Right cardiac atrium (tissue), 5 donors: ENCODE results near the gene MYBPHL. TPM values are rescaled to one million over a fixed set of nuclear protein-coding genes. Genes with fewer than 3 reads are reported as not detected.

Experiments
- ATAC-seq, 2 donors: fragments of 200-7000 bp; cut with Tn5 transposase; one replicate each; pipeline versions ENCODE4 v1.8.0 to v1.9.1; 2020; ENCODE audit warnings: moderate library complexity in 2 of 2, mild to moderate bottlenecking in 1 of 2
- DNase-seq, 3 donors: peaks; one replicate each; pipeline ENCODE4 v3.0.0-alpha.2; 2020
- H3K27ac ChIP-seq: one replicate; pipeline ENCODE4 v1.5.1; 2013; ENCODE audit warnings: mild to moderate bottlenecking, low read length, control low read depth, moderate library complexity
- H3K27me3 ChIP-seq: one replicate; pipeline ENCODE4 v1.6.1; 2013; ENCODE audit not compliant: control insufficient read depth, insufficient read depth
- H3K4me1 ChIP-seq: one replicate; pipeline ENCODE4 v1.6.1; 2013; ENCODE audit warnings: low read length; ENCODE audit not compliant: control insufficient read depth, insufficient read depth
- H3K4me3 ChIP-seq: one replicate; pipeline ENCODE4 v1.5.1; 2013; ENCODE audit warnings: low read length, control low read depth
- H3K9me3 ChIP-seq: one replicate; pipeline ENCODE4 v1.6.1; 2013; ENCODE audit warnings: low read length; ENCODE audit not compliant: control insufficient read depth
- WGBS: extraction: QIAGEN DNeasy Blood & Tissue Kit; methylation state at CpG from one replicate; pipeline ENCODE4 v1.1.7; 2013; 5-methylcytosine and 5-hydroxymethylcytosine counted together
- intact Hi-C, 4 donors: fragments of 100-400 bp; cut with DNase I; formaldehyde crosslinking; loops; one replicate each; pipeline versions ENCODE4 v1.11.0 to v1.14.0; 2022 to 2023
- long read RNA-seq, 4 donors: library from polyadenylated mRNA; unstranded; transcript quantifications; one replicate each; pipeline ENCODE4 v2.0.0, GENCODE V29; 2020 to 2021
- polyA plus RNA-seq: library from polyadenylated mRNA; stranded (reverse); fragments of 200-250 nt; gene quantifications from one replicate; pipeline ENCODE4 v1.2.3, GENCODE V29; 2013
- total RNA-seq, 4 donors: library from RNA; stranded (reverse); fragmentation: NEBNext Ultra II Directional; extraction: Animal tissue kit (Norgen Biotek cat#: 25700); gene quantifications; one replicate each; pipeline ENCODE4 v1.2.1, GENCODE V29; 2021
- donor health status: healthy with polysubstance abuse.
- donor health status: DM: no; HTN: yes; CAD: no.
- donor health status: DM: no; HTN: no; CAD: no.
- donor health status: DM: no; HTN: yes; CAD: no; lungs with severe emphysema.
- donor health status: DM: yes; HTN: yes; CAD: no.

The MYBPHL gene
- total RNA-seq: 100 to 1,000 TPM; 115 to 521 (median 226) TPM
- polyA plus RNA-seq: 322 TPM
- long read RNA-seq, donor 1, transcript MYBPHL-201 (9 exons, 1,372 nt): major isoform, 7 of 231 reads
- long read RNA-seq, donor 1, partial matches to known transcripts: 27 of 231 reads
- long read RNA-seq, donor 1, other reads (novel, unspliced or antisense): 195 of 231 reads
- long read RNA-seq, donor 2, transcript MYBPHL-201 (9 exons, 1,372 nt): major isoform, 24 of 175 reads
- long read RNA-seq, donor 2, partial matches to known transcripts: 18 of 175 reads
- long read RNA-seq, donor 2, other reads (novel, unspliced or antisense): 133 of 175 reads
- long read RNA-seq, donor 3, transcript MYBPHL-201 (9 exons, 1,372 nt): major isoform, 15 of 205 reads
- long read RNA-seq, donor 3, partial matches to known transcripts: 6 of 205 reads
- long read RNA-seq, donor 3, other reads (novel, unspliced or antisense): 184 of 205 reads
- long read RNA-seq, donor 4, transcript MYBPHL-201 (9 exons, 1,372 nt): major isoform, 15 of 340 reads
- long read RNA-seq, donor 4, partial matches to known transcripts: 32 of 340 reads
- long read RNA-seq, donor 4, other reads (novel, unspliced or antisense): 293 of 340 reads

- 56% methylated on average over 7 of the region's 7 CpGs for WGBS
- no peaks in the 10 kb centered on the region for H3K27me3 ChIP-seq
- no peaks in the 10 kb centered on the region for H3K9me3 ChIP-seq
- ATAC-seq: peak; percentile 77 to 83
- DNase-seq: peak; percentile 37 to 88 (median 79)
- H3K4me3 ChIP-seq: peak within 1 kb of the TSS; percentile 44
- intact Hi-C loops: loop anchor here in 2 of 4 donors (2.0 to 10.0 kb wide), 2 partner anchors 24 to 88 kb away; partner anchors contain the start of genes PSRC1 (in 1 of the 2) and SORT1 (in 1 of the 2)
- peak within 1 kb of the TSS; percentile 90 for H3K27ac ChIP-seq
- H3K4me1 ChIP-seq: peaks cover 12% of the 10 kb centered on the region
These were observed at the start of gene MYBPHL for GRCh38 chr1:109306832-109307273. Gene MYBPHL (minus strand): TSS chr1:109307011. CDS start chr1:109306991, 20 bp downstream.

GRCh38 chr1:109356505-109356904 lies 49.7 kb upstream of the MYBPHL start:
- Histone ChIP-seq H3K4me3 (no peak overlapping the region), H3K4me1 (no peaks in the 10 kb centered on the region)
- intact Hi-C loops: no loop called here

GRCh38 chr1:109354929-109355328 lies 48.1 kb upstream of the MYBPHL start:
- Histone ChIP-seq H3K27me3 (no peaks in the 10 kb centered on the region), H3K4me1 (no peaks in the 10 kb centered on the region), H3K27ac (no peak overlapping the region), H3K9me3 (no peaks in the 10 kb centered on the region), H3K4me3 (no peak overlapping the region)
- DNase-seq (no peak), ATAC-seq (no peak)
- intact Hi-C loops: no loop called here
- 95% methylated on average over 3 of the region's 3 CpGs for WGBS

More at GRCh38 chr1:109356505-109356904, 49.7 kb upstream of the MYBPHL start:
- WGBS: 62% methylated on average over 1 of the region's 1 CpG
- Histone ChIP-seq H3K9me3 (no peaks in the 10 kb centered on the region), H3K27ac (no peak overlapping the region), H3K27me3 (no peaks in the 10 kb centered on the region)
- no peak for DNase-seq
- no peak for ATAC-seq

GRCh38 chr1:109351457-109351856 lies 44.6 kb upstream of the MYBPHL start:
- H3K4me3 ChIP-seq: no peak overlapping the region
- no peak overlapping the region for H3K27ac ChIP-seq
- H3K9me3 ChIP-seq: no peaks in the 10 kb centered on the region
- DNase-seq: no peak
- no peak for ATAC-seq
- no peaks in the 10 kb centered on the region for H3K27me3 ChIP-seq
- no peaks in the 10 kb centered on the region for H3K4me1 ChIP-seq
- WGBS: 94% methylated on average over 5 of the region's 5 CpGs
- intact Hi-C loops: no loop called here

- Histone ChIP-seq H3K4me3 (no peak overlapping the region), H3K27me3 (no peaks in the 10 kb centered on the region), H3K4me1 (no peaks in the 10 kb centered on the region), H3K9me3 (no peaks in the 10 kb centered on the region), H3K27ac (no peak overlapping the region)
- no peak for ATAC-seq
- WGBS: 80% methylated on average over 1 of the region's 1 CpG
- intact Hi-C loops: no loop called here
- DNase-seq: no peak
These were observed 43.8 kb upstream of the MYBPHL start for GRCh38 chr1:109350655-109351054.

- H3K27me3 ChIP-seq: no peaks in the 10 kb centered on the region
- no peak for DNase-seq
- ATAC-seq: no peak
- 92% methylated on average over 4 of the region's 4 CpGs for WGBS
- H3K9me3 ChIP-seq: no peaks in the 10 kb centered on the region
- H3K27ac ChIP-seq: no peak overlapping the region
- intact Hi-C loops: no loop called here
- H3K4me1 ChIP-seq: no peaks in the 10 kb centered on the region
- no peak overlapping the region for H3K4me3 ChIP-seq
These were observed 43.4 kb upstream of the MYBPHL start for GRCh38 chr1:109350182-109350581.

GRCh38 chr1:109347511-109347910 lies 40.7 kb upstream of the MYBPHL start:
- DNase-seq (no peak), ATAC-seq (no peak)
- intact Hi-C loops: loop anchor here in 1 of 4 donors (10.0 kb wide), 1 partner anchor 47 kb away; the partner anchor contains the start of gene SORT1
- no peaks in the 10 kb centered on the region for H3K9me3 ChIP-seq
- 89% methylated on average over 6 of the region's 6 CpGs for WGBS
- no peak overlapping the region for H3K4me3 ChIP-seq
- H3K4me1 ChIP-seq: peaks cover 2% of the 10 kb centered on the region
- H3K27me3 ChIP-seq: no peaks in the 10 kb centered on the region
- H3K27ac ChIP-seq: no peak overlapping the region

GRCh38 chr1:109341944-109342930 lies 35.4 kb upstream of the MYBPHL start:
- Histone ChIP-seq H3K4me1 (peaks cover 2% of the 10 kb centered on the region), H3K27ac (no peak overlapping the region), H3K27me3 (no peaks in the 10 kb centered on the region), H3K4me3 (no peak overlapping the region), H3K9me3 (no peaks in the 10 kb centered on the region)
- DNase-seq (peak in 1 of 3 donors; percentile 45), ATAC-seq (peak in 1 of 2 donors; percentile 29)
- intact Hi-C loops: loop anchor here in 1 of 4 donors (10.0 kb wide), 1 partner anchor 53 kb away; the partner anchor contains the start of gene SORT1
- WGBS: 41% methylated on average over 9 of the region's 9 CpGs

GRCh38 chr1:109338608-109339007 lies 31.8 kb upstream of the MYBPHL start:
- H3K9me3 ChIP-seq: no peaks in the 10 kb centered on the region
- H3K27me3 ChIP-seq: no peaks in the 10 kb centered on the region
- ATAC-seq: no peak
- intact Hi-C loops: no loop called here
- H3K4me1 ChIP-seq: peaks cover 2% of the 10 kb centered on the region
- WGBS: 98% methylated on average over 3 of the region's 3 CpGs
- no peak for DNase-seq
- no peak overlapping the region for H3K27ac ChIP-seq
- no peak overlapping the region for H3K4me3 ChIP-seq

GRCh38 chr1:109338091-109338490 lies 31.3 kb upstream of the MYBPHL start:
- H3K27ac ChIP-seq: no peak overlapping the region
- no peak for ATAC-seq
- intact Hi-C loops: no loop called here
- no peak for DNase-seq
- no peak overlapping the region for H3K4me3 ChIP-seq
- H3K27me3 ChIP-seq: no peaks in the 10 kb centered on the region
- H3K4me1 ChIP-seq: peaks cover under 1% of the 10 kb centered on the region
- 93% methylated on average over 6 of the region's 6 CpGs for WGBS
- no peaks in the 10 kb centered on the region for H3K9me3 ChIP-seq
